ENCODE data around the gene ROR1. TPM values are rescaled to one million over a fixed set of nuclear protein-coding genes. Genes with fewer than 3 reads are reported as not detected.

Gene ROR1
- total and polyA plus RNA-seq, 3 donors from 2014 or later = 3.3 to 5.1 (median 4.6) TPM

- Histone ChIP-seq H3K9me3 (no peaks in the 10 kb centered on the region), H3K27me3 (no peaks in the 10 kb centered on the region), H3K4me3 (no peak overlapping the region), H3K36me3 (ENCODE audit: low read depth, missing control alignments) (no peaks in the 10 kb centered on the region), H3K4me1 (no peaks in the 10 kb centered on the region), H3K27ac (no peak overlapping the region)
- intact Hi-C loops (cut with DNase I; ENCODE audit: low total_unique reads) = no loop called here
- no peak for TF ChIP-seq CTCF (IDR thresholded peaks at IDR 0.05)
- TF ChIP-seq POLR2A (IDR thresholded peaks at IDR 0.05) = no peak
- no peak for DNase-seq
- WGBS, 2 donors = 37 to 38% methylated on average over 1 of the region's 1 CpG
Measured at GRCh38 chr1:63874278-63874880, 100.6 kb downstream of the ROR1 start.

GRCh38 chr1:63875636-63876035, 101.8 kb downstream of the ROR1 start:
- intact Hi-C loops (cut with DNase I; ENCODE audit: low total_unique reads) = no loop called here
- no peak overlapping the region for H3K27ac ChIP-seq
- H3K27me3 ChIP-seq = no peaks in the 10 kb centered on the region
- DNase-seq = no peak
- no peak for TF ChIP-seq CTCF (IDR thresholded peaks at IDR 0.05)
- TF ChIP-seq POLR2A (IDR thresholded peaks at IDR 0.05) = no peak
- H3K4me1 ChIP-seq = no peaks in the 10 kb centered on the region
- H3K36me3 ChIP-seq (ENCODE audit: low read depth, missing control alignments) = no peaks in the 10 kb centered on the region
- no peaks in the 10 kb centered on the region for H3K9me3 ChIP-seq
- no peak overlapping the region for H3K4me3 ChIP-seq

GRCh38 chr1:63877021-63877767, 103.4 kb downstream of the ROR1 start:
- Histone ChIP-seq H3K27ac (no peak overlapping the region), H3K9me3 (no peaks in the 10 kb centered on the region), H3K4me3 (no peak overlapping the region), H3K4me1 (no peaks in the 10 kb centered on the region), H3K27me3 (no peaks in the 10 kb centered on the region), H3K36me3 (ENCODE audit: low read depth, missing control alignments) (no peaks in the 10 kb centered on the region)
- no peak for DNase-seq
- WGBS, 2 donors = 86 to 90% methylated on average over 8 of the region's 8 CpGs
- intact Hi-C loops (cut with DNase I; ENCODE audit: low total_unique reads) = no loop called here
- TF ChIP-seq CTCF (IDR thresholded peaks at IDR 0.05) (no peak), POLR2A (IDR thresholded peaks at IDR 0.05) (no peak)

- TF ChIP-seq CTCF (IDR thresholded peaks at IDR 0.05) (no peak), POLR2A (IDR thresholded peaks at IDR 0.05) (no peak)
- Histone ChIP-seq H3K36me3 (ENCODE audit: low read depth, missing control alignments) (no peaks in the 10 kb centered on the region), H3K9me3 (no peaks in the 10 kb centered on the region), H3K4me3 (no peak overlapping the region), H3K27me3 (no peaks in the 10 kb centered on the region), H3K4me1 (no peaks in the 10 kb centered on the region), H3K27ac (no peak overlapping the region)
- intact Hi-C loops (cut with DNase I; ENCODE audit: low total_unique reads) = no loop called here
- 79 to 86% methylated on average over 3 of the region's 3 CpGs for WGBS, 2 donors
- DNase-seq = no peak
Measured at GRCh38 chr1:63877816-63878215, 104.0 kb downstream of the ROR1 start.

GRCh38 chr1:63878932-63879331, 105.1 kb downstream of the ROR1 start:
- intact Hi-C loops (cut with DNase I; ENCODE audit: low total_unique reads) = no loop called here
- Histone ChIP-seq H3K4me1 (no peaks in the 10 kb centered on the region), H3K27me3 (no peaks in the 10 kb centered on the region), H3K9me3 (no peaks in the 10 kb centered on the region), H3K27ac (no peak overlapping the region), H3K36me3 (ENCODE audit: low read depth, missing control alignments) (no peaks in the 10 kb centered on the region), H3K4me3 (no peak overlapping the region)
- WGBS, 2 donors = 0% methylated on average over 1 of the region's 1 CpG
- DNase-seq = no peak
- TF ChIP-seq CTCF (IDR thresholded peaks at IDR 0.05) (no peak), POLR2A (IDR thresholded peaks at IDR 0.05) (no peak)

Data from testis (tissue), 3 donors.